Naive B cell (primary cell): ENCODE results near the gene TBC1D16. TPM values are rescaled to one million over a fixed set of nuclear protein-coding genes. Genes with fewer than 3 reads are reported as not detected.

Experiments
- ATAC-seq, 2 donors: fragments of 150-1000 bp; cut with Tn5 transposase; 2 replicates each; pipeline ENCODE4 v1.10.0; 2021; ENCODE audit warnings: low read depth in 2 of 2, mild to moderate bottlenecking in 2 of 2, moderate library complexity in 2 of 2
- DNase-seq: peaks from one replicate; pipeline ENCODE4 v3.0.0; 2022
- H3K27ac Mint-ChIP-seq, 6 donors: one replicate each; pipeline ENCODE4 v1.8.0; 2020 to 2022; ENCODE audit warnings: mild to moderate bottlenecking in 6 of 6, mixed read lengths in 6 of 6, moderate library complexity in 5 of 6, inconsistent platforms in 2 of 6
- H3K27me3 Mint-ChIP-seq, 3 donors: one replicate each; pipeline ENCODE4 v1.8.0; 2021 to 2022; ENCODE audit warnings: mixed read lengths in 3 of 3, mild to moderate bottlenecking in 1 of 3
- H3K36me3 Mint-ChIP-seq, 2 donors: one replicate each; pipeline ENCODE4 v1.8.0; 2020 to 2022; ENCODE audit warnings: mixed read lengths in 2 of 2, inconsistent platforms in 1 of 2, mild to moderate bottlenecking in 1 of 2
- H3K4me1 Mint-ChIP-seq, 3 donors: one replicate each; pipeline ENCODE4 v1.8.0; 2020 to 2022; ENCODE audit warnings: mixed read lengths in 3 of 3, inconsistent platforms in 1 of 3, mild to moderate bottlenecking in 1 of 3, moderate library complexity in 1 of 3
- H3K4me3 Mint-ChIP-seq, 8 donors: one replicate each; pipeline ENCODE4 v1.8.0; 2020 to 2022; ENCODE audit warnings: mild to moderate bottlenecking in 8 of 8, mixed read lengths in 8 of 8, moderate library complexity in 8 of 8, inconsistent platforms in 2 of 8
- H3K9me3 Mint-ChIP-seq, 7 donors: one replicate each; pipeline ENCODE4 v1.8.0; 2020 to 2022; ENCODE audit warnings: mixed read lengths in 7 of 7, mild to moderate bottlenecking in 5 of 7, inconsistent platforms in 2 of 7, moderate library complexity in 1 of 7
- polyA plus RNA-seq, 6 donors: library from polyadenylated mRNA; unstranded; fragments of 300-500 nt; fragmentation: Illumina TruSeq; gene quantifications; one replicate each; pipeline ENCODE4 v1.2.3, GENCODE V29; 2021; ENCODE audit warnings: low read depth in 6 of 6

The TBC1D16 gene
- polyA plus RNA-seq, 6 donors from 2014 or later, result 0.31 to 2.6 (median 1.4) TPM; not detected in 1

GRCh38 chr17:79947351-79948031 is 88.2 kb downstream of the TBC1D16 start:
- H3K9me3 Mint-ChIP-seq, result peaks cover 0 to 3% (median 0%) of the 10 kb centered on the region in 7 donors

GRCh38 chr17:79946352-79947231 is 89.1 kb downstream of the TBC1D16 start:
- peaks cover 0 to 3% (median 0%) of the 10 kb centered on the region in 7 donors for H3K9me3 Mint-ChIP-seq
- ATAC-seq (no peak), DNase-seq (no peak)
- peaks cover 0 to 8% of the 10 kb centered on the region in 2 donors for H3K36me3 Mint-ChIP-seq
- no peaks in the 10 kb centered on the region for H3K27me3 Mint-ChIP-seq
- peak overlapping the region in 4 of 8 donors; percentile 21 to 40 (median 29) for H3K4me3 Mint-ChIP-seq
- peaks cover 0 to 59% (median 33%) of the 10 kb centered on the region in 3 donors for H3K4me1 Mint-ChIP-seq
- no peak overlapping the region for H3K27ac Mint-ChIP-seq

More at GRCh38 chr17:79947351-79948031, 88.2 kb downstream of the TBC1D16 start:
- ATAC-seq, result no peak
- Mint-ChIP-seq H3K4me3 (peak overlapping the region in 2 of 8 donors; percentile 25 to 68), H3K27ac (peak overlapping the region in 1 of 6 donors; percentile 47), H3K27me3 (no peaks in the 10 kb centered on the region), H3K36me3 (peaks cover 0 to 8% of the 10 kb centered on the region in 2 donors), H3K4me1 (peaks cover 0 to 63% (median 32%) of the 10 kb centered on the region in 3 donors)
- DNase-seq, result no peak

DNA sequence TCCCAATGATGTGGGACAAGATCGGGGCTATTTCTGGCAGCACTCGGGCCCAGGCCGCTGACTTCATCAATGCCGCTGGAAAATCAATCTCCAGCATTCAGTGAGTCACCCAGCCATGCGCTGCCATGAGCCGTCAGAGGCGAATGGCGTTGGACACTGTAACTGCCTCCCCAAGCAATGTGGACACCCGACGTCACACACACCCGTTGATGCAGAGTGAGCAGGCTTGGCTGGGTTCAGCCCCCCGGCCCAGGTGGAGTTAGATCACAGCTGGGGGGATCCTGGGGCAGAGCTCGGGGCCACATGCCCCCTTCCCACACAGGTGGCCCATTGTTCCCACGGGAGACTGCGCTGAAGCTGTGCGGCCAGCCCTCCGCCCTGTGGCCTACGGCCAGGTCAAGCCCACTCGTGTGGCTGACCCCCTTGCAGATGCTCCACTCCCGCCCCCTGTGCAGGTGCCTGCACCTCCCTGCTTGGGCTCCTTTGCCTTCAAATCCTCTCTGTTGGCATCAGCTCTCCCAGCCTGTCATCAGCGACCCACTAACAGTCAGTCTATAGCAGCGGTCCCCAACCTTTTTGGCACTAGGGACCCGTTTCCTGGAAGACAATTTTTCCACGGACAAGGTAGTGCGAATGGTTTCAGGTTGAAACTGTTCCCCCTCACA is 89.9 kb downstream of the TBC1D16 start:
- Mint-ChIP-seq H3K9me3 (peaks cover 0 to 3% (median 0%) of the 10 kb centered on the region in 7 donors), H3K27me3 (no peaks in the 10 kb centered on the region), H3K27ac (peak overlapping the region in 2 of 6 donors; percentile 32 to 79), H3K36me3 (peaks cover 0 to 8% of the 10 kb centered on the region in 2 donors), H3K4me3 (peak overlapping the region in 2 of 8 donors; percentile 29 to 73), H3K4me1 (peaks cover 0 to 51% (median 33%) of the 10 kb centered on the region in 3 donors)
- DNase-seq (no peak), ATAC-seq (no peak)

DNA sequence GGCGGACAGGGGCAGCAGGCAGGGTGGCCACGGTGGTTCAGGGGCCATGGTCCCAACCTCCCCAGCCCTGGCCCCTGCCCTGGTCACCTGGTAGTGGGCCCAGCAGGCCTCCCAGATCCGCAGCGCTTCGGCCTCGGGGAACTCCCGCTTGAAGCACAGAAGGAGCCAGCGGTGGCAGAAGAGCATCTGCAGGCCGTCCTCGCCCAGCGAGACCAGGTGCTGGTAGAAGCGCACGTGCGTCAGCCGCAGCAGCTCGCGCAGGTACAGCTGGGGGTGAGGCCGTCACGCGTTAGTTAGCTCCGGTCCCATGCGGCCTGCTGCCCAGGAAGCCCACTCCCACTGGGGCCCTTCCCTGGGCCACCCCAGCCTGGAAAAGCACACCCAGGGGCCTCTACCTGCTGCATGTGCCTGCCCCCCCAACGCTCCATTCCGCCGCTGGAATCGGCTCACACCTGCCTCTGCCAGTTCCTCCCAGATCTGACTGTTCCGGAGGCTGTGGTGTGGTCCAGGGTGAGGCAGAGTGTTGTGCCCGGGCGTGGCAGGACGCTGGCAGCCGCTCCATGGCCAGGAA is 90.8 kb downstream of the TBC1D16 start:
- H3K27ac Mint-ChIP-seq, result peak overlapping the region in 1 of 6 donors; percentile 92
- peaks cover 0 to 6% (median 0%) of the 10 kb centered on the region in 3 donors for H3K27me3 Mint-ChIP-seq
- ATAC-seq, result no peak
- H3K4me1 Mint-ChIP-seq, result peaks cover 0 to 56% (median 36%) of the 10 kb centered on the region in 3 donors
- peaks cover 0 to 8% of the 10 kb centered on the region in 2 donors for H3K36me3 Mint-ChIP-seq
- H3K9me3 Mint-ChIP-seq, result peaks cover 0 to 3% (median 0%) of the 10 kb centered on the region in 7 donors
- no peak for DNase-seq
- no peak overlapping the region for H3K4me3 Mint-ChIP-seq

DNA sequence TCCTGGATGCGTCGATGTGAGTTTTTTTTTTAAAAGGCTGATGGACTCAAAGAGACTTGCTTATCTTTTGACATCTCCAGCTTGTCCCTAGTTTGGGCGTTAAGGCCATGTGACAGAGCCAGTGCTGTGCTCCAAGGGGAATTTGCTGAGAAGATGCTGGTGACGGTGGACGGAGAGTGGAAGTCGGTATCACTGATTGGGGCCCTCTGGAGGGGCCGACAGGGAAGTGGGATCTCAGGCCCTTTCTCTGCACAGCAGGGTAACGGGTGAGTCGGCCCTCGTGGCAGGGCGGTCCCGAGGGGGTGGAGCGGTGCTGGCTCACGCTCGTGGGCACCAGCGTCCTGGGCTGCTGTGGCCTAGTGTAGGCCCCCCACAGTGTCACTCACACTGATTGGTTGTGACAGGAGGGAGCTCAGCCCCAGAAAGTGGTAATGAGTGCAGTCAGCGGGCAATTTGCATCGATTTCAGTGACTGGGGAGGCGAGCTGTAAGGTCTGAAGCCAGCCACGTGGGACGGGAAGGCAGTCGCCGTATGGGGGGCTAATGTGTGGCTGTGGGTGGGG is 91.3 kb downstream of the TBC1D16 start:
- DNase-seq, result no peak
- peak overlapping the region in 2 of 8 donors; percentile 3 to 15 for H3K4me3 Mint-ChIP-seq

DNA sequence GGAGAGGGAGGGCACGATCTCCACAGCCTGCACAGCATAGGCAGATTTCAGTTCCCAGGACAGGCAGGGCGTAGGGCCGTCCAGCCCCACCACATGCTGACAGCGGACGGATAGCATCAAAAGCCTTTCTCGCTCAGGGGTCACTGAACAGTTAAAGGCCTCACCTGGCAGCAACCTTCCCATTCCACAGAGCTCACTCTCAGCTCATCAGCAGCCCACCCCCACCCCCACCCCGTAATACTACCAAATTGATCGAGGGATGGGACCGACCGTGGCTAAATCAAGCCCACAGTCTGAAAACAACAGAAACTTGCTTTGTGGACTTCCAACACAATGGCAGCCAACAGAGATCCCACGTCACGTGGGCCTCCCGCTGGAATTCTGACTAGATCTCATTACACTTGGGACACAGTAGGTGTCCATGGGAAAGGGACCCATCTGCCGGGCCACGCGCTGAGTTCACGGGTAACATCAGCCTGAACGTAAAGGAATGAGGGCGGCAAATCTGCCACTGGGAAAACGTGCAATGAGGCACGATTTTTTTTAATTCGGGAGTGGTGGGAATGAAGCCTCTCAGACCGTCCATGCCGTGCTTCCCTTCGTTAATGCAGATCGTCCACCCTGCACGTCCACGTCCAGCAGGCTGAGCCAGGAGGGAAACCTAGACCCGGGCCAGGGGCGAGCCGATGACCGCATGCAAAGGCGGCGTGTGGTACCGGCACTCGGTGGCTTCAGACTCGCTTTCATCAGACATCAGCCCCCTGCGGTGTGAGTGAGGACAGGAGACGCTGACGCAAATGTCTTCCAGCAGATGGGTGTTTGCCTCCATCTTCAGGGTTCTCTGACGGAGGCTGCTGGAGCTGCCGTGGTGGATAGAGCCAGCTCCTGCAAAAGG is 92.1 kb downstream of the TBC1D16 start:
- Mint-ChIP-seq H3K4me3 (peak overlapping the region in 5 of 8 donors; percentile 15 to 91 (median 79)), H3K27me3 (peaks cover 0 to 19% (median 0%) of the 10 kb centered on the region in 3 donors), H3K4me1 (peaks cover 0 to 69% (median 50%) of the 10 kb centered on the region in 3 donors), H3K9me3 (peaks cover 0 to 3% (median 0%) of the 10 kb centered on the region in 7 donors), H3K27ac (peak overlapping the region in 4 of 6 donors; percentile 73 to 96 (median 92)), H3K36me3 (peaks cover 0 to 8% of the 10 kb centered on the region in 2 donors)
- ATAC-seq, result no peak
- no peak for DNase-seq

More for the DNA sequence above, 91.3 kb downstream of the TBC1D16 start:
- Mint-ChIP-seq H3K27ac (peak overlapping the region in 2 of 6 donors; percentile 67 to 92), H3K4me1 (peaks cover 0 to 62% (median 42%) of the 10 kb centered on the region in 3 donors), H3K9me3 (peaks cover 0 to 3% (median 0%) of the 10 kb centered on the region in 7 donors), H3K27me3 (peaks cover 0 to 12% (median 0%) of the 10 kb centered on the region in 3 donors), H3K36me3 (peaks cover 0 to 8% of the 10 kb centered on the region in 2 donors)
- ATAC-seq, result no peak

GRCh38 chr17:79942591-79943346 is 92.9 kb downstream of the TBC1D16 start:
- Mint-ChIP-seq H3K27ac (peak overlapping the region in 5 of 6 donors; percentile 61 to 96 (median 95)), H3K36me3 (peaks cover 0 to 8% of the 10 kb centered on the region in 2 donors), H3K9me3 (peaks cover 0 to 3% (median 0%) of the 10 kb centered on the region in 7 donors), H3K27me3 (peaks cover 0 to 22% (median 0%) of the 10 kb centered on the region in 3 donors), H3K4me1 (peaks cover 0 to 69% (median 58%) of the 10 kb centered on the region in 3 donors), H3K4me3 (peak overlapping the region; percentile 30 to 91 (median 69))
- DNase-seq (peak; percentile 51), ATAC-seq (peak; percentile 85 to 89)

DNA sequence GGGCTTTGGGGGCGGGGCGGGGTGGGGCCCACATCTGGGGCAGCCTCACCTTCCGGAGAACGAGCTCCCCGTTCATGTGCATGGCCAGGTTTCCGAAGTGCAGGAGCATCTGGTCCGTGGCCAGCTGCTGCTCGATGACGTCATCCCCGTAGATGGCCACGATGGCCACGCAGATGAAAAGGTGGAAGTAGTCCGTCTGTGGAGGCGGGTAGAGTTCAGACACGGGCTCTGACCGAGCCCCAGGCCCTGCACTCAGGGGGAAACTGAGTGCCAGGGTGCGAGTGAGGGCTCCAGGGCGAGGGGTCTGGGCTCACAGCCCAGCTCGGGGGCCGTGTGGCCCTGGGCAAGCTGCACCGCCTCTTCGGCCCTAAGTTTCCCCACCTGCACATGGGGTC is 93.7 kb downstream of the TBC1D16 start:
- Mint-ChIP-seq H3K4me1 (peaks cover 6 to 69% (median 63%) of the 10 kb centered on the region in 3 donors), H3K36me3 (peaks cover 0 to 8% of the 10 kb centered on the region in 2 donors), H3K4me3 (no peak overlapping the region), H3K9me3 (peaks cover 0 to 3% (median 0%) of the 10 kb centered on the region in 7 donors), H3K27me3 (peaks cover 0 to 27% (median 0%) of the 10 kb centered on the region in 3 donors), H3K27ac (peak overlapping the region in 2 of 6 donors; percentile 86 to 96)
- ATAC-seq, result no peak
- no peak for DNase-seq

- H3K4me3 Mint-ChIP-seq, result peak overlapping the region in 1 of 8 donors; percentile 20
- H3K4me1 Mint-ChIP-seq, result peaks cover 6 to 72% (median 65%) of the 10 kb centered on the region in 3 donors
- H3K27ac Mint-ChIP-seq, result peak overlapping the region in 1 of 6 donors; percentile 71
- peaks cover 0 to 27% (median 0%) of the 10 kb centered on the region in 3 donors for H3K27me3 Mint-ChIP-seq
- H3K9me3 Mint-ChIP-seq, result peaks cover 0 to 3% (median 0%) of the 10 kb centered on the region in 7 donors
- peaks cover 0 to 8% of the 10 kb centered on the region in 2 donors for H3K36me3 Mint-ChIP-seq
- no peak for DNase-seq
- no peak for ATAC-seq
Measured at GRCh38 chr17:79941088-79942010, 94.3 kb downstream of the TBC1D16 start.

DNA sequence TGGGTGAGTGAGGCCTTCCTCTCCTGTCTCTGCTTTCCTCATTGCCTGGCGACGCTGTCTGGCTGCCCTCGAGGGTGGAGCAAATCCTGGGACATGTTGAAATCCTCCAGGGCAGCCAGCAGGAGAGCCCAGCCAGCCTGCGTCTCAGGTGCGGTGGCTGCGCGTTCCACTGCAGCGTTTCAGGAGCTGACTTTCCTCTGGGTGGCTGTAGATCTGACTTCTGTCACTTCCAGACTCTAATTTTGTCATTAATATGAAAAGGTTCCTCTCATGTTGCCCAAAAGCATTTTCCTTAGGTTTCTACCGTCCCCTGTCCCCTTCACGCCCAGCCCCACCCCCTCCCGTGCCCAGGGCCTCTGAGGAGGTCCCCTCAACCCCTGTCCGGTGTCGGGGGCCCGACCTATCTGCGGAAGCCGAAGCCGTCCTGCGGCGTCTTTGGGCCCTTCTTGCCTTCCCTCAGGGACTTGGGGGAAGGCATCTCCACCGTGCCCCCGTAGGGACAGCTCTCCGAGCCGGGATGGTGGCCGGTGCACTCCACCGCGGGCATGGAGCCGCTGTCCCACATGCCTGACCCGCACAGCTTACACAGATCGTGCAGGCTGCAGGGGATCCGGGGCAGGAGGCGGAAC is 95.1 kb downstream of the TBC1D16 start:
- Mint-ChIP-seq H3K4me1 (peaks cover 10 to 73% (median 68%) of the 10 kb centered on the region in 3 donors), H3K36me3 (peaks cover 0 to 8% of the 10 kb centered on the region in 2 donors), H3K9me3 (peaks cover 0 to 3% (median 0%) of the 10 kb centered on the region in 7 donors), H3K4me3 (no peak overlapping the region), H3K27ac (peak overlapping the region in 4 of 6 donors; percentile 12 to 76 (median 35)), H3K27me3 (peaks cover 0 to 28% (median 0%) of the 10 kb centered on the region in 3 donors)
- no peak for ATAC-seq
- DNase-seq, result no peak
